ENCODE results near the gene MIA.

GRCh38 chr19:40786060-40787037, 11.0 kb downstream of the MIA start:
- TF ChIP-seq BACH2 (CRISPR knock-in tag; IDR thresholded peaks at IDR 0.05; ENCODE audit: borderline replicate concordance) = no peak
- TF ChIP-seq TCF4 (CRISPR knock-in tag; IDR thresholded peaks at IDR 0.05; ENCODE audit: borderline replicate concordance) = no peak
- no peak for TF ChIP-seq ZFP30 (CRISPR knock-in tag; IDR thresholded peaks at IDR 0.05)
- TF ChIP-seq ISL1 (CRISPR knock-in tag; IDR thresholded peaks at IDR 0.05) = no peak
- TF ChIP-seq RARB (CRISPR knock-in tag; IDR thresholded peaks at IDR 0.05) = no peak
- TF ChIP-seq OSR1 (CRISPR knock-in tag; IDR thresholded peaks at IDR 0.05) = no peak
- TF ChIP-seq PATZ1 (CRISPR knock-in tag; IDR thresholded peaks at IDR 0.05; ENCODE audit: borderline replicate concordance) = no peak
- no peak for TF ChIP-seq ZNF8 (CRISPR knock-in tag; IDR thresholded peaks at IDR 0.05)
- no peak for TF ChIP-seq ZFP3 (CRISPR knock-in tag; IDR thresholded peaks at IDR 0.05)

Data from SK-N-SH treated with all-trans-retinoic acid at 6 μM for 48 hours (cell line).